IMR-90 (cell line): ENCODE data around the gene HOXB6. TPM values are rescaled to one million over a fixed set of nuclear protein-coding genes. Genes with fewer than 3 reads are reported as not detected.

Experiments used
- ATAC-seq: fragments of 200-7000 bp; cut with Tn5 transposase; 2 replicates; pipeline ENCODE4 v1.9.1; 2020; ENCODE audit warnings: low read depth, mild to moderate bottlenecking, moderate library complexity
- BruUV-seq: library from RNA; stranded (reverse); fragments of 400-500 nt; replicated peaks from 2 replicates; lab custom pipeline; 2021; lab: Mats Ljungman, UMichigan
- CTCF ChIA-PET: fragments of 300-600 bp; formaldehyde crosslinking; extraction: SDS; loops from one replicate; lab custom pipeline; 2021; ENCODE audit warnings: antibody characterized with exemption; lab: Yijun Ruan, JAX
- POLR2A ChIA-PET: fragments of 300-600 bp; sonication (Branson Sonifier 250); formaldehyde crosslinking; loops from one replicate; lab custom pipeline; 2022; ENCODE audit warnings: antibody characterized with exemption; ENCODE audit not compliant: unreplicated experiment; lab: Charles Lee
- DNase-seq: peaks from one replicate; pipeline ENCODE4 v3.0.0; 2013
- H2AFZ ChIP-seq: replicated peaks from 2 replicates; pipeline ENCODE3; 2013; ENCODE audit warnings: low read length, mild to moderate bottlenecking; ENCODE audit not compliant: poor library complexity
- H2AK5ac ChIP-seq: 2 replicates; pipeline ENCODE4 v1.6.1; 2013; ENCODE audit warnings: low read depth, low read length, inconsistent platforms
- H2AK9ac ChIP-seq: replicated peaks from 2 replicates; pipeline ENCODE3; 2013; ENCODE audit warnings: mild to moderate bottlenecking, low read depth, low read length, moderate library complexity; ENCODE audit not compliant: poor library complexity
- H2BK120ac ChIP-seq: 2 replicates; pipeline ENCODE4 v1.6.1; 2013; ENCODE audit warnings: low read depth, low read length, inconsistent platforms
- H2BK15ac ChIP-seq: 3 replicates; pipeline ENCODE4 v1.6.1; 2013; ENCODE audit warnings: low read depth, low read length, inconsistent platforms
- H2BK20ac ChIP-seq: 2 replicates; pipeline ENCODE4 v1.6.1; 2013; ENCODE audit warnings: low read depth, mild to moderate bottlenecking, inconsistent platforms, low read length, moderate library complexity
- H2BK5ac ChIP-seq: 2 replicates; pipeline ENCODE4 v1.6.1; 2013; ENCODE audit warnings: mild to moderate bottlenecking, low read depth, low read length, inconsistent platforms; ENCODE audit not compliant: poor library complexity, severe bottlenecking
- H3K14ac ChIP-seq: replicated peaks from 2 replicates; pipeline ENCODE4 v1.6.1; 2013; ENCODE audit warnings: low read depth, low read length, inconsistent platforms
- H3K18ac ChIP-seq: 2 replicates; pipeline ENCODE4 v1.6.1; 2013; ENCODE audit warnings: low read depth, low read length, control low read depth
- H3K23ac ChIP-seq: 2 replicates; pipeline ENCODE4 v1.6.1; 2013; ENCODE audit warnings: low read depth, low read length, inconsistent platforms
- H3K27ac ChIP-seq: 2 replicates; pipeline ENCODE4 v1.5.1; 2013; ENCODE audit warnings: mild to moderate bottlenecking, control low read depth, low read length; ENCODE audit not compliant: insufficient read depth
- H3K27me3 ChIP-seq: 2 replicates; pipeline ENCODE4 v1.6.1; 2013; ENCODE audit warnings: low read length; ENCODE audit not compliant: control insufficient read depth, insufficient read depth
- H3K36me3 ChIP-seq: 2 replicates; pipeline ENCODE4 v1.6.1; 2013; ENCODE audit warnings: low read length, mixed read lengths; ENCODE audit not compliant: control insufficient read depth, insufficient read depth
- H3K4ac ChIP-seq: 2 replicates; pipeline ENCODE4 v1.6.1; 2013; ENCODE audit warnings: low read depth, low read length, inconsistent platforms
- H3K4me1 ChIP-seq: 2 replicates; pipeline ENCODE4 v1.6.1; 2013; ENCODE audit warnings: low read length, mixed read lengths; ENCODE audit not compliant: control insufficient read depth, insufficient read depth
- H3K4me2 ChIP-seq: 2 replicates; pipeline ENCODE4 v1.6.1; 2013; ENCODE audit warnings: low read depth, mild to moderate bottlenecking, control low read depth, low read length, moderate library complexity
- H3K4me3 ChIP-seq: 2 replicates; pipeline ENCODE4 v1.5.1; 2013; ENCODE audit warnings: low read depth, mild to moderate bottlenecking, control low read depth, low read length, moderate library complexity; ENCODE audit not compliant: insufficient read depth
- H3K56ac ChIP-seq: 2 replicates; pipeline ENCODE4 v1.6.1; 2013; ENCODE audit warnings: low read length, inconsistent platforms; ENCODE audit not compliant: insufficient read depth; ENCODE audit errors: extremely low read depth
- H3K79me1 ChIP-seq, 2 experiments: 2 replicates each; pipeline ENCODE4 v1.6.1; 2013; ENCODE audit warnings: low read length in 2 of 2, inconsistent platforms in 1 of 2, low read depth in 1 of 2
- H3K9ac ChIP-seq: 2 replicates; pipeline ENCODE4 v1.6.1; 2013; ENCODE audit warnings: low read depth, low read length, control low read depth
- H3K9me1 ChIP-seq: 2 replicates; pipeline ENCODE4 v1.6.1; 2013; ENCODE audit warnings: low read length, inconsistent platforms; ENCODE audit not compliant: insufficient read depth
- H3K9me3 ChIP-seq: 2 replicates; pipeline ENCODE4 v1.6.1; 2013; ENCODE audit warnings: low read length; ENCODE audit not compliant: control insufficient read depth, insufficient read depth
- H4K20me1 ChIP-seq: 2 replicates; pipeline ENCODE4 v1.6.1; 2013; ENCODE audit warnings: low read length, inconsistent platforms; ENCODE audit not compliant: insufficient read depth
- H4K5ac ChIP-seq: 2 replicates; pipeline ENCODE4 v1.6.1; 2013; ENCODE audit warnings: mild to moderate bottlenecking, low read depth, low read length, control low read depth
- H4K8ac ChIP-seq, 2 experiments: 2 replicates each; pipeline ENCODE4 v1.6.1; 2013; ENCODE audit warnings: low read depth in 2 of 2, low read length in 2 of 2, control low read depth in 1 of 2, inconsistent platforms in 1 of 2
- H4K91ac ChIP-seq: 2 replicates; pipeline ENCODE4 v1.6.1; 2013; ENCODE audit warnings: low read depth, low read length, inconsistent platforms; ENCODE audit not compliant: insufficient read depth
- ELK1 ChIP-seq: fragments of 150-350 bp; IDR thresholded peaks from 2 replicates; pipeline ENCODE4 v1.6.1; 2016; ENCODE audit warnings: low read depth, mild to moderate bottlenecking, low read length, moderate library complexity, borderline replicate concordance
- WGBS, 2 experiments: methylation state at CpG; one replicate each; pipeline versions ENCODE4 v1.1.5 to v1.1.7; 2013; ENCODE audit warnings: missing lambda C conversion rate in 2 of 2; ENCODE audit not compliant: insufficient read length in 1 of 2; ENCODE audit errors: extremely low coverage in 2 of 2; 5-methylcytosine and 5-hydroxymethylcytosine counted together
- dilution Hi-C: fragments of 300-500 bp; cut with HindIII; formaldehyde crosslinking; loops from one replicate; pipeline ENCODE4 v1.14.3; 2018; ENCODE audit warnings: low sequenced_read_pairs; ENCODE audit not compliant: unreplicated experiment
- in situ Hi-C: fragments of 300-500 bp; cut with MboI; formaldehyde crosslinking; loops from 3 replicates; pipeline ENCODE4 v1.14.3; 2019; ENCODE audit warnings: low sequenced_read_pairs, inconsistent platforms, mixed read lengths
- intact Hi-C: fragments of 100-400 bp; cut with micrococcal nuclease; formaldehyde crosslinking; loops from 2 replicates; pipeline ENCODE4 v1.10.0; 2022
- polyA plus RNA-seq, 3 experiments: library from polyadenylated mRNA; depleted of rRNA; stranded (reverse); fragments of >200 nt; gene quantifications; 2 replicates each; pipeline ENCODE4 v1.2.3, GENCODE V29; 2012; ENCODE audit warnings: low replicate concordance in 1 of 3
- total RNA-seq: library from RNA; depleted of rRNA; stranded (reverse); fragments of >200 nt; gene quantifications from 2 replicates; pipeline ENCODE4 v1.2.3, GENCODE V29; 2012

The HOXB6 gene
- total and polyA plus RNA-seq, 2 of the 4 experiments (the other 2 are of a cell fraction) = 11.1 to 42.2 TPM

GRCh38 chr17:48622857-48623256 is 18.1 kb upstream of the HOXB6 start:
- intact Hi-C loops = no loop called here
- Histone ChIP-seq H3K36me3 (no peaks in the 10 kb centered on the region), H3K4me2 (no peak overlapping the region), H3K56ac (no peak overlapping the region), H3K23ac (no peak overlapping the region), H3K9me1 (no peaks in the 10 kb centered on the region; the same call in 1 of the 2 replicates), H3K27ac (no peak overlapping the region), H2AK5ac (no peak overlapping the region), H3K14ac (no peak overlapping the region), H2AFZ (no peak overlapping the region), H3K9ac (no peak overlapping the region), H2BK5ac (no peak overlapping the region), H4K91ac (no peak overlapping the region), H3K4me3 (no peak overlapping the region), H3K18ac (no peak overlapping the region), H2AK9ac (peak overlapping the region; percentile 70), H3K4me1 (no peaks in the 10 kb centered on the region; the same call in 1 of the 2 replicates), H3K27me3 (peaks cover 96% of the 10 kb centered on the region), H3K79me1 (no peaks in the 10 kb centered on the region), H2BK120ac (no peak overlapping the region), H4K20me1 (peaks cover 13% of the 10 kb centered on the region; the same call in 1 of the 2 replicates), H3K4ac (no peak overlapping the region), H4K5ac (no peak overlapping the region), H4K8ac (no peak overlapping the region), H3K9me3 (peaks cover 14% of the 10 kb centered on the region), H2BK20ac (no peak overlapping the region), H2BK15ac (no peak overlapping the region)
- no peak for TF ChIP-seq ELK1
- CTCF ChIA-PET = interaction anchor here (0.6 to 1.1 kb wide), 4 partner anchors 10 to 598 kb away, joined by 3 to 4 read pairs (median 3); no protein-coding TSS in a partner anchor
- no TSS peak for BruUV-seq
- POLR2A ChIA-PET = no interaction called here
- WGBS, 2 experiments = no CpG with 5 or more reads among the region's 11 CpGs
- DNase-seq = no peak
- ATAC-seq = no peak
- in situ Hi-C loops = loop anchor here (10.0 kb wide), 1 partner anchor 458 kb away; no protein-coding TSS in a partner anchor
- dilution Hi-C loops = no loop called here
